HG03280 (cell line): ENCODE results near the gene FEZF2.

ENCODE experiments used
- ATAC-seq: cut with Tn5 transposase; IDR thresholded peaks from one replicate; pipeline ENCODE4 v1.9.1; 2021; ENCODE audit warnings: mild to moderate bottlenecking, moderate library complexity; ENCODE audit not compliant: unreplicated experiment

FEZF2 gene

DNA sequence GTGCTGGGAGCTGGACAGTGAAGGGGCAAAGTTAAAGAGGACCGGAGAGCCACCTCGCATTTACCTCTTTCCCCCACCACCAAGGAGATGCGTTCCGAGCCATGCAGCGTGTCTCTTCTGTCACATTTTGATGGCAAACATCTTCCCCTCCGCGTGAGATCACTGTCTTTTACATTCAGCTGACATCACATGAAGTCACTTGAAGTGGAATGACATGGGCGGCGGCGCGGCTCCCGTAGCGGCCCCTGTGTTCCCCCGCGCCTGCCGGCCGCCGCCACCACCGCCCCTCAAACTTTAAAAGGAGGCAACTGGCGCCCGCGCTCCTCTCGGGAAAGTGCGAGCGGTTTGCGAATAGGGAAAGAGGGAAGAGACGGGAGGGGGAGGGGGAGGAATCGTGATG lies at the start of gene FEZF2:
FEZF2 (minus strand) TSS at position 336 of the 400 bp plus-strand sequence. CDS start 682 bp downstream, outside the sequence.
- ATAC-seq, result no peak

DNA sequence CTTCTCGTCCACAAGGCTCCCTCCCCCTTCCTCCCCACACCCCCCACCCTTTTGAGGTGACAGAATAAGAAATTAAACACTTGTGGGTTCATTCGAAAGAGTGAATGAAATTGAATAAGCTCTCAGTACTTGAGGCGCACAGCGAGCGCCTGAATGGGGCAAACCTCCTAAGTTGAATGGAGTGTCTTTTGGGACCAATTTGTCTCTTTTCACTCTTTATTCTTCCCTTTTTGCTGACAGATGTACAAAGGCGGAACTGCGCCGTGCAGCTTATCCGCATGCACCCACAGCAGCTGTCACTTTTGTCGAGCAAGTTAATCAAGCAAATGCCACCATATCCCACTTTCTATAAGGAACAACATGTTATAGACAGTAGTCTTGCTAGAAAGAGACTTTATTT lies 47.9 kb upstream of the FEZF2 start:
- ATAC-seq, result no peak

DNA sequence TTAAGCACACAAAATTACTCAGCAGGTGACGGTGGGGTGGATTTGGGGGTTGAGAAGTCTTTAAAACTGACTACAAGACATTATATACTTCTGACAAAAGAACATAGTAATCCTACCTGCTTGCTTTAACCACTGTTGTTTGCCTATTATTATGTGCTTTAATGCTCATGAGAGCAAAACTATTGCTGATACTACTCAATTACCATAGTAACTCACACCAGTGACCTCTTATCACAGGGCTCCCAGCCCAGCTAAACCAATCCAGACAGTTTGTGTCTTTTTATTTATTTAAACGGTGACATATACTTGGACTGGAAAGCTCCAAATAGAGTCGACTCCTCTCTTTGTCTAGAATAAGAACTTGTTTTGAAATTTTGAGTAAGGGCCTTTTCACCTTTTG lies 42.8 kb upstream of the FEZF2 start:
- no peak for ATAC-seq

DNA sequence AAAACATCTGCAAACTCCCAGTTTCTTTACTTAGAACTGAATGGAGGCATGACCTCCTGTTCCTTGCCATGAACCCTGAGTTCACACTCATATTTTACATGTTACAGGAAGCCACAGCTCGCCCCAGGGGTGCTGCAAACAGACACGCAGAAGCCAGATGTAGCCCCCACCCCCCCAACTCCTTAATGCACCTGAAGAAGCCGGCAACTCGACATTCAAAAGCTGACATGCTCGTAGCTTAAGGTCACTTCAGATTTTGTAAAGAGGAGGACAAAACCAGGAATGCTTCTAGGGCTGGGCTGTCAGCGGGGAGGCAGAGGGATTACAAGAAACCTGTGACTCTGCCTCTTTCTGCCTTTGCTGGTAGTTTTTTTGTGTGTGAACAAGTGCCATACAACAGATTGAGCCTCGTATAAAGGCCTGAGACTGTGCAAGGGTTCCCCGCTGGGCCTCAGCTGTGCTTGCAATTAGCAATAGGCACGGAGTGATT lies 42.0 kb upstream of the FEZF2 start:
- no peak for ATAC-seq

DNA sequence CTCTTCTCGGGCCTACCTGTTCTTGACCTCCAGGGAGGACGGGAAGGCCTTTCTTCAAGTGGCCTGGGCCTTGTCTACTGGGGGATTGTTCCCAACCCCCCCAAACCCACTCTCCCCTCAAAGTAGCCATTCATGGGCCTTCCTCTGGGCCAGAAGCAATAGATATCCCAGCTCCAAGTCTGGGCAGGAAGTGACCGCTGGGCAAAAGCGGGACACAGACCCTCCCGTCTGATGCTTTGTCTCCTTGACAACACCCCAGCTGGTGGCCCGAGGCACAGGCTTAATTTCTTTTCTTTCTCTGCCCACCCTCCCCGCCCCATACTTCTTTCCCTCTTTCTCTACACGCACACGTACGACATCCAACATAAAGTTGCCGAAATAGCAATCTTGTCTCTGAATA lies 41.4 kb upstream of the FEZF2 start:
- ATAC-seq, result no peak

GRCh38 chr3:62413687-62414086 lies 40.3 kb upstream of the FEZF2 start:
- no peak for ATAC-seq

GRCh38 chr3:62406945-62407344 lies 33.6 kb upstream of the FEZF2 start:
- ATAC-seq, result no peak

DNA sequence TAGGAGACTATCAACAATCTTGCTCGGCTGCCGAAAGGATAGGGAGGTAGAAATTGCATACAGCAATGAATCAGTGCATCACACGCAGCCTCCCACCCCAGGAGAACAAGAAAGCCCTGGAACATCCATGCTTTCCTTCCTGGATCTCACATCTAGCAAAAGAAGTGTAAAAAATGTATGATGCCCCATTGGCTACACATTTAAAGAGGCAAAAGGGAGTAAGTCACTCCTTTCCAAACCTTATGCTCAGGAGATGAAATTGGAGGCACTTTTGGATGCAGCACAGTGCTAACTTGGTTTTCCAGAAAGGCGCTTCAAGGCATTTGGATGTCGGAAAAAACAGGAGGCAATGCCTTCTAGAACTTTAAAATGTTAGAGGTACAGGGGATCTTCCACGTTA lies 32.2 kb upstream of the FEZF2 start:
- no peak for ATAC-seq

- ATAC-seq, result no peak
Measured at GRCh38 chr3:62405135-62405534, 31.8 kb upstream of the FEZF2 start.

DNA sequence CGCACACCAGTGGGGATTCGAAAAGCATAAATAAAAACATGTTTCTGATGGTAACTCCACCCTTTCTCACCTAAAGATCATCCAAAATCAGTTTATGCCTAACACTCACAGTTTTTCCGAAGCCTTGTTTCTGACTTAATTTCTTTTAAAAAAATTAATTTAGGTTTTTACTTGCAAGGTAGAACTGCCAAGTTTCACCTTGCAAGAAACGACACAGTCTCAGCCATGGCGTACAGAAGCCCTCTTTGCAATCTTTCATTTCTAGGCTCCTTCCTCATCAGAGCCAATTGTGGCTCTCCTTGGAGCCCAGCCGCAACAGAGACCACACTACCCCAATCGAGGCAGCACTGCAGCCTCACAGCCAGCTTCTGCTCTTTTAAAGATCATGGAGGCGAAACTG lies 31.0 kb upstream of the FEZF2 start:
- no peak for ATAC-seq

- ATAC-seq, result no peak
Measured at GRCh38 chr3:62403765-62404164, 30.4 kb upstream of the FEZF2 start.

DNA sequence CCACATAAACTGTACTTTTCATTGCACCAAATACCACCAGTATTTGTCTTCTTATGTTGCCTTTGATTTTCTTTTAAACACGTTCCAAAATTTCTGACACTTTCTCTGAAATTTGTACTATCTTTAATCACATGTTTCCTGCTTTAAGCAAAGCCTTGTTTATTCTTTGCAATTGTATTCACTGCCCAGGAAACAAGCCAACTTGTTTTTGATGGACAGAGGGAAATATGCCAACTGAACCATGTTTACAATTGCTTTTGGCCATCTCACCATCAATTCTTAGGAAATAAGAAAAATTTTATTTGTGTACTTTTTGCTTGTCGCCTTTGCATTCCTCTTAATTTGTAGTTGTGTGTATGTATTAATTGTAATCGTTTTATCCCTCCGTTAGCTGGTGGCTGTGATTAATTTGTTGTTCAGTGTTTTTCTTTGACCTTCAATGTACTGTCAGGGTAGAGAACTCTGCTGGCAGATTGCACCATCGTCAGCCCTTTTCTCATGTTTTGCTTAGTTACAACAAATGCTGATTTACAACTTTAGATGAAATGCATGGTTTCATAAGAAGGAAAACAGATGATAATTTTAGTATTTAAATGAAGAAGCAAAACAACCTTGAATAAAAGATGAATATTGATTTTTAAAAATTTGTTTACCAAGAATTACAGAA lies 19.4 kb upstream of the FEZF2 start:
- no peak for ATAC-seq

DNA sequence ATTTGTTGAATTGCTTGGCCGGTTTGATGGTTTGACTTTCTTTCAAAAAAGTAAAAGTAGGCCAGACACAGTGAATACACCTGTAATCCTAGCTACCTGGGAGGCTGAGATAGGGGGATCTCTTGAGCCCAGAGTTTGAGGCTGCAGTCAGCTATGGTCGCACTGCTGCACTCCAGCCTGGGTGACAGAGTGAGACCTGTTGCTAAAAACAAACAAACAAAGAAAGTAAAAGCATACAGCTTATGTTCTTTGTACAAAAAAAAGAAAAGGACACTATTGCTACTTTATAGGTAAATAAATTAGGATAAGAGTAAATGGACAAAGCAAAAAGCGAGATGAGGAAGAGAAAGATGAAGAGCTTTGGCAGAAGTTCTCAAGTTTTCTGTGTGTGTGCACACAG lies 13.9 kb upstream of the FEZF2 start:
- no peak for ATAC-seq

DNA sequence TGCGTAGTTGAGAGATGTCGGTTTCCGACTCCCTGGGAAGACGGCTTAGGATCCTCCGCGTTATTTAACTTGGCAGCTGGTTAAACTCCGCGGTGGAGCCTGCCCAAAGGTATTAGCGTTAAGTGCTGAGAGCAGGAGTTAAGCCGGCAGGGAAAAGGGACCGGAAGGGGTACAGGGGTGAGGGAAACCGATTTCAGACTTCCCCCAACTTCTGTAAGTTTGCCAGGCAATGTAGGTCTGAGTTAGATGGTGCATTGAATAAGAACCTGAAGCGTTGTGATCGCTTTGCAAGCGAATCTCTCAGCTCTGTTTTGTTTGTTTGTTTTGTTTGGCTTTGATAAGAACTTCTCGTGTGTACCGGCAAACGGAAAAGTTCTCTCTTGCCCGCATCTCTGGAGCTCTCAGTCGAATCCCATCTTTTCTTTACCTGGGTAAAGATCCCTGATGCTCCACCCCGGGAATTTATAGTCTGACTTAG lies 6.0 kb upstream of the FEZF2 start:
- ATAC-seq, result no peak

DNA sequence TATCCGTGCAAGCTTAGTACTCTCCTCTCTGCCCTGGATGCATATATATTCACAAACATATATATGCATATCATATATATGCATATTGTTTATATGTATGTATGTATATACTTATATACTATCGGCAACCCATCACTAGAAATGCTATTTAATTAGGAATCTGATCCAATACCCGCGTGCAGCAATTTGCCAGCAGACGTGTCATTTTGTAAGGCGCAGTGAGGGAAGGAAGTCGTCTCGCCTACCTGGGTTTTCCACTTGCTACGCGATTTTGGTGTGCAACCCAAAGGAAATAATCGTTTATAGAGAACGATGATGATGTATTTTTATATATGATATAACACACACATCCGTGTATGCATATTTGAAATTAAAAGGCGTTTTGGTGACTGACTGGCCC lies 5.6 kb upstream of the FEZF2 start:
- no peak for ATAC-seq

DNA sequence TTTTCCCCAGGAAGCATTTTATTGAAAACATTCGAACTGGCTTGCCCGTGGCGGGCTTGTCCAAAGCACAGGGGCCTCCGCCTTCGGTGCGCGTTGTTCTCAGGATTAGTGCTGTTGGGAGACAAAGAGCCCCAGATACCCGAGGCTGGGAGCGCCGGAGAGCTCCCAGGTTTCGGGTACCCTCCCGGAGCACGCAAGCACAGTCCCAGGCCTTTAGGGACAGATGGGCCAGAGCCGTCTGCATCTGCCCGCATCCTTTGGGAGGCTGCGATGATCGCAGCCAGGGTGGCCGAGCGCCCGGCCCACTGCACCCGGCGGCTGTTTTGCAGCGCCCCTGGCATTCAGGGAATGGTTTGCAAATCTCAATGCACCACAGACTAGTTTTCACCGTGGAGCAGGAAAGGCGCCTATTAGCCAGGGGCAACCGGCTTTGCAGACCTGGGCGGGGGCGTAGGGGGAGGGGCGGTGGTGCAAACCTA lies 5.0 kb upstream of the FEZF2 start:
- no peak for ATAC-seq

DNA sequence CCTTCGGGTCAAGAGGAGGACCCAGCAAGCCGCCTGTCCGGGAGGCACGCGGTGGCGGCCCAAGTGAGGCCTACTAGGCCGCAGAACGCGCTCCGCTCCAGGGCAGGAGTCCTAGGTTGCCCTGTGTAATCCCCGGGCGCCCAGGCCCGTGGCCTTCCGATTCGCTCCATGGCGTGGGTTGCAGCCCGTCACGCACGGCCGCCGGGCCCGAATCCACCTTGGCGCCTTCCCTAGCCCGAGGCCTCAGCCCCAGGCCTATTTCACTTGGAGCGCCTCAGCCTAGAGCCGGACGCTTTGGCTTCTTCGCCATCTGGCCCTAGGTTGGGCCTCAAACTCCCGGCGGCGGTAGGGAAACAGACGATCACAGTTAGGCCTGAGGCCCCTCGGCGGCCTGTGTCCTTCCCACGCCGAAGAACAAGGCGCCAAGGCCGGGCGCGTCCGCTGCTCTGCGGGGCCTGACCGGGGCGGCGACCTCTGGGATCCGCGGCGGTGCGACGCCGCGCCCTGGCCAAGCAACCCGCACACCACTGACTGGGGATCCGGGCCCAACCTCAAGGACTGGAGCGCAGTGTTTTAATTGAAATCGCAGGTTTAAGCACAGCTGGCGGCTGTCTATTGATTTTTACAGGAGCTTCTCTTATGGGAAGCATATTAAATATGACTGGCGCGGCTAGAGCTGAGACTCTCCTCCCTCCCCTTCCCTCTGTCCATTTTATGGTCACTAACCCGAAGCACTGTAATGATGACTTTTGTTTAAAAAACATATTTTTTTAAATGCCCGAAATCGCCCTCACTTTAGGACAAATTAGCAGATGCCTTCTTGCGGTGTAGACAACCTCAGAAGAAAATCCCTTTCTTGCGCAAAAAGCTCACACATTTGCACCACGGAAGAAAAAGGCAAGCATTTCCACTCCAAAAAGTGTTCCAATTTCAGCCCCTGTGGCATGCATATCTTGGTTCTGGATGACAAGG lies 3.8 kb upstream of the FEZF2 start:
- no peak for ATAC-seq

DNA sequence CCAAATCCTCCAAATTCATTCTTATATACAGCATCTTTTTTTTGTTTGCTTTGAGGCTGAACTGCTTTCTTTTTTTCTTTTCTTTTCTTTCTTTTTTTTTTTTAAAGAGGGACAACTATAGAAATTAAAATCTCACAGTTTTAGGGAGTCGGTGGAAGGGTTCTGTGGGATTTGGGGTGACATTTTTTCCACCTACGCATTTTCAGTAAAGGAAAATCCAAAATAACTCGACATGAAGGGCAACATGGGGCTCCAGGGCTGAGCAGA lies 3.0 kb upstream of the FEZF2 start:
- ATAC-seq, result no peak

GRCh38 chr3:62375655-62376453 lies 2.5 kb upstream of the FEZF2 start:
- ATAC-seq, result no peak

- no peak for ATAC-seq
Measured at GRCh38 chr3:62374341-62375218, 1.2 kb upstream of the FEZF2 start.
